Neuron (in vitro differentiated cells): Measurements from ENCODE around the gene SGSH.
"Not testable (repeated sequence)": the region's sequence is repeated elsewhere in the genome, so short reads cannot be mapped to it uniquely, and the experiment has no call there.

ENCODE experiments used
- H2AFZ ChIP-seq: one replicate; pipeline ENCODE4 v1.6.1; 2013; ENCODE audit warnings: low read depth, mild to moderate bottlenecking, inconsistent platforms, low read length, moderate library complexity
- H3K27me3 ChIP-seq: one replicate; pipeline ENCODE4 v1.6.1; 2013; ENCODE audit warnings: low read length; ENCODE audit not compliant: insufficient read depth
- H3K36me3 ChIP-seq: one replicate; pipeline ENCODE4 v1.6.1; 2013; ENCODE audit warnings: low read length; ENCODE audit not compliant: insufficient read depth
- H3K4me1 ChIP-seq: one replicate; pipeline ENCODE4 v1.6.1; 2013; ENCODE audit warnings: low read length; ENCODE audit not compliant: insufficient read depth
- H3K4me3 ChIP-seq: 2 replicates; pipeline ENCODE4 v1.5.1; 2013; ENCODE audit warnings: mild to moderate bottlenecking, low read length, moderate library complexity
- H3K9me3 ChIP-seq: one replicate; pipeline ENCODE4 v1.6.1; 2013; ENCODE audit warnings: low read length

SGSH gene

GRCh38 chr17:80260791-80261158 is 40.6 kb upstream of the SGSH start, which contains the start of gene RNF213:
Gene RNF213, plus strand, starts transcription at chr17:80260852. Its CDS starts 2,830 bp downstream, at chr17:80263682.
- Histone ChIP-seq H3K4me3 (peak within 1 kb of the TSS; percentile 88), H3K27me3 (no peaks in the 10 kb centered on the region), H3K9me3 (no peaks in the 10 kb centered on the region), H2AFZ (peak within 1 kb of the TSS; percentile 80), H3K36me3 (no peaks in the 10 kb centered on the region), H3K4me1 (peaks cover 20% of the 10 kb centered on the region)

- H3K9me3 ChIP-seq, result no peaks in the 10 kb centered on the region
- H2AFZ ChIP-seq, result no peak overlapping the region
- peak overlapping the region; percentile 43 for H3K4me3 ChIP-seq
- H3K4me1 ChIP-seq, result peaks cover 20% of the 10 kb centered on the region
- no peaks in the 10 kb centered on the region for H3K27me3 ChIP-seq
- no peaks in the 10 kb centered on the region for H3K36me3 ChIP-seq
Measured at GRCh38 chr17:80260069-80260535, 40.0 kb upstream of the SGSH start.

GRCh38 chr17:80259457-80260068 is 39.4 kb upstream of the SGSH start:
- H2AFZ ChIP-seq, result no peak overlapping the region
- peaks cover 20% of the 10 kb centered on the region for H3K4me1 ChIP-seq
- H3K36me3 ChIP-seq, result no peaks in the 10 kb centered on the region
- no peaks in the 10 kb centered on the region for H3K9me3 ChIP-seq
- no peaks in the 10 kb centered on the region for H3K27me3 ChIP-seq
- H3K4me3 ChIP-seq, result peak overlapping the region; percentile 43

GRCh38 chr17:80258296-80258695 is 38.2 kb upstream of the SGSH start:
- not testable (repeated sequence) for H2AFZ ChIP-seq, H3K27me3 ChIP-seq, H3K36me3 ChIP-seq, H3K9me3 ChIP-seq, H3K4me3 ChIP-seq
- H3K4me1 ChIP-seq, result peaks cover 18% of the 10 kb centered on the region

- Histone ChIP-seq H3K36me3 (no peaks in the 10 kb centered on the region), H3K27me3 (no peaks in the 10 kb centered on the region), H3K4me3 (no peak overlapping the region), H2AFZ (no peak overlapping the region), H3K9me3 (no peaks in the 10 kb centered on the region), H3K4me1 (peaks cover 16% of the 10 kb centered on the region)
Measured at GRCh38 chr17:80257716-80258213, 37.6 kb upstream of the SGSH start.

- H3K36me3 ChIP-seq, result no peaks in the 10 kb centered on the region
- H2AFZ ChIP-seq, result no peak overlapping the region
- no peaks in the 10 kb centered on the region for H3K4me1 ChIP-seq
- H3K27me3 ChIP-seq, result no peaks in the 10 kb centered on the region
- H3K9me3 ChIP-seq, result no peaks in the 10 kb centered on the region
- H3K4me3 ChIP-seq, result no peak overlapping the region
Measured at GRCh38 chr17:80256034-80256350, 35.9 kb upstream of the SGSH start.

GRCh38 chr17:80254396-80255251 is 34.5 kb upstream of the SGSH start:
- no peak overlapping the region for H2AFZ ChIP-seq
- no peaks in the 10 kb centered on the region for H3K9me3 ChIP-seq
- no peaks in the 10 kb centered on the region for H3K36me3 ChIP-seq
- H3K27me3 ChIP-seq, result no peaks in the 10 kb centered on the region
- H3K4me3 ChIP-seq, result no peak overlapping the region
- H3K4me1 ChIP-seq, result no peaks in the 10 kb centered on the region

GRCh38 chr17:80253631-80254395 is 33.7 kb upstream of the SGSH start:
- Histone ChIP-seq H3K9me3 (no peaks in the 10 kb centered on the region), H3K4me3 (no peak overlapping the region), H2AFZ (no peak overlapping the region), H3K36me3 (no peaks in the 10 kb centered on the region), H3K4me1 (no peaks in the 10 kb centered on the region), H3K27me3 (no peaks in the 10 kb centered on the region)

- no peaks in the 10 kb centered on the region for H3K36me3 ChIP-seq
- no peak overlapping the region for H3K4me3 ChIP-seq
- H3K9me3 ChIP-seq, result no peaks in the 10 kb centered on the region
- no peaks in the 10 kb centered on the region for H3K27me3 ChIP-seq
- no peak overlapping the region for H2AFZ ChIP-seq
- no peaks in the 10 kb centered on the region for H3K4me1 ChIP-seq
Measured at GRCh38 chr17:80252871-80253270, 32.7 kb upstream of the SGSH start.

GRCh38 chr17:80251966-80252365 is 31.8 kb upstream of the SGSH start:
- no peak overlapping the region for H3K4me3 ChIP-seq
- H3K9me3 ChIP-seq, result no peaks in the 10 kb centered on the region
- H2AFZ ChIP-seq, result no peak overlapping the region
- peaks cover 5% of the 10 kb centered on the region for H3K36me3 ChIP-seq
- no peaks in the 10 kb centered on the region for H3K4me1 ChIP-seq
- no peaks in the 10 kb centered on the region for H3K27me3 ChIP-seq

GRCh38 chr17:80248894-80249710 is 29.0 kb upstream of the SGSH start:
- H3K9me3 ChIP-seq, result no peaks in the 10 kb centered on the region
- no peak overlapping the region for H3K4me3 ChIP-seq
- H2AFZ ChIP-seq, result no peak overlapping the region
- no peaks in the 10 kb centered on the region for H3K27me3 ChIP-seq
- H3K36me3 ChIP-seq, result peaks cover 16% of the 10 kb centered on the region
- no peaks in the 10 kb centered on the region for H3K4me1 ChIP-seq

- Histone ChIP-seq H3K9me3 (no peaks in the 10 kb centered on the region), H2AFZ (no peak overlapping the region), H3K27me3 (no peaks in the 10 kb centered on the region), H3K4me3 (no peak overlapping the region), H3K36me3 (peaks cover 20% of the 10 kb centered on the region), H3K4me1 (no peaks in the 10 kb centered on the region)
Measured at GRCh38 chr17:80248001-80248893, 28.1 kb upstream of the SGSH start.
